Measurements from ENCODE around the gene BOK.
"Not testable (repeated sequence)": the region's sequence is repeated elsewhere in the genome, so short reads cannot be mapped to it uniquely, and the experiment has no call there.

The BOK gene

GRCh38 chr2:241559323-241560161 is 997 bp downstream of the BOK start:
- no peak for DNase-seq

- DNase-seq, result no peak
Observed at GRCh38 chr2:241560162-241560882, 1.8 kb downstream of the BOK start.

GRCh38 chr2:241560883-241561474 is 2.4 kb downstream of the BOK start:
- DNase-seq, result no peak

GRCh38 chr2:241561832-241562231 is 3.3 kb downstream of the BOK start:
- DNase-seq, result peak; percentile 30

GRCh38 chr2:241562269-241562891 is 3.8 kb downstream of the BOK start:
- no peak for DNase-seq

GRCh38 chr2:241563031-241563507 is 4.5 kb downstream of the BOK start:
- no peak for DNase-seq

GRCh38 chr2:241563571-241563980 is 5.0 kb downstream of the BOK start:
- DNase-seq, result no peak

- no peak for DNase-seq
Observed at GRCh38 chr2:241563981-241564595, 5.5 kb downstream of the BOK start.

- DNase-seq, result no peak
Observed at GRCh38 chr2:241564596-241565410, 6.3 kb downstream of the BOK start.

GRCh38 chr2:241565411-241565810 is 6.9 kb downstream of the BOK start:
- DNase-seq, result no peak

- DNase-seq, result not testable (repeated sequence)
Observed at GRCh38 chr2:241566021-241566420, 7.5 kb downstream of the BOK start.

GRCh38 chr2:241566468-241566867 is 7.9 kb downstream of the BOK start:
- DNase-seq, result no peak

- not testable (repeated sequence) for DNase-seq
Observed at GRCh38 chr2:241567266-241567665, 8.7 kb downstream of the BOK start.

- DNase-seq, result no peak
Observed at GRCh38 chr2:241567776-241568175, 9.2 kb downstream of the BOK start.

GRCh38 chr2:241568726-241569125 is 10.2 kb downstream of the BOK start:
- DNase-seq, result no peak

GRCh38 chr2:241569831-241570281 is 11.3 kb downstream of the BOK start:
- no peak for DNase-seq

GRCh38 chr2:241570961-241571581 is 12.5 kb downstream of the BOK start:
- DNase-seq, result no peak

GRCh38 chr2:241571821-241572620 is 13.5 kb downstream of the BOK start:
- no peak for DNase-seq

- DNase-seq, result not testable (repeated sequence)
Observed at GRCh38 chr2:241572915-241573651, 14.5 kb downstream of the BOK start.

GRCh38 chr2:241573741-241574140 is 15.2 kb downstream of the BOK start:
- DNase-seq, result no peak

All from amniotic stem cell (primary cell).